Lower leg skin (tissue), 3 donors: ENCODE data around the gene CAPSL.

Source experiments
- CTCF ChIP-seq, 3 donors: fragments of 450-650 bp; IDR thresholded peaks; one replicate each; pipeline ENCODE4 v1.5.1; 2016; ENCODE audit warnings: antibody characterized with exemption in 3 of 3, mild to moderate bottlenecking in 3 of 3, moderate library complexity in 2 of 3
- POLR2A ChIP-seq, 2 donors: fragments of 450-650 bp; IDR thresholded peaks; one replicate each; pipeline ENCODE4 v1.6.1; 2016 to 2017; ENCODE audit warnings: antibody characterized with exemption in 2 of 2, mild to moderate bottlenecking in 1 of 2, moderate library complexity in 1 of 2

GRCh38 chr5:35880156-35880555, 58.3 kb downstream of the CAPSL start:
- no peak for TF ChIP-seq CTCF (IDR thresholded peaks at IDR 0.05)
- no peak for TF ChIP-seq POLR2A (IDR thresholded peaks at IDR 0.05)
